HepG2 (cell line): Measurements from ENCODE around the gene TAPBP. TPM values are rescaled to one million over a fixed set of nuclear protein-coding genes. Genes with fewer than 3 reads are reported as not detected.

Source experiments
- EED ChIP-seq: sonication (generic); formaldehyde crosslinking; IDR thresholded peaks from 2 replicates; pipeline ENCODE4 v1.5.0; 2020; ENCODE audit warnings: mild to moderate bottlenecking, missing genetic modification reagents
- FOSL1 ChIP-seq: sonication (generic); formaldehyde crosslinking; IDR thresholded peaks from 2 replicates; pipeline ENCODE4 v1.9.0; 2021; ENCODE audit warnings: missing genetic modification reagents, borderline replicate concordance
- JUN ChIP-seq: sonication (generic); formaldehyde crosslinking; IDR thresholded peaks from 2 replicates; pipeline ENCODE4 v1.4.0; 2020; ENCODE audit warnings: mild to moderate bottlenecking, missing genetic modification reagents
- KLF9 ChIP-seq: IDR thresholded peaks from 2 replicates; pipeline ENCODE4 v1.6.1; 2016; ENCODE audit warnings: low read depth
- MAFK ChIP-seq, 2 experiments: IDR thresholded peaks in 1 of 2; conservative IDR thresholded peaks in 1 of 2; 2 replicates each; pipeline ENCODE4 v1.6.1; 2011; ENCODE audit warnings: improper control_type of control experiment in 2 of 2, low read length in 2 of 2
- MIER2 ChIP-seq: IDR thresholded peaks from 2 replicates; pipeline ENCODE4 v1.6.1; 2016; ENCODE audit warnings: missing biosample characterization, missing genetic modification reagents
- SRY ChIP-seq: sonication (generic); formaldehyde crosslinking; IDR thresholded peaks from 2 replicates; pipeline ENCODE4 v1.8.0; 2022; ENCODE audit warnings: mild to moderate bottlenecking, missing genetic modification reagents
- TBP ChIP-seq: sonication (generic); formaldehyde crosslinking; IDR thresholded peaks from 2 replicates; pipeline ENCODE4 v1.5.0; 2020; ENCODE audit warnings: missing genetic modification reagents
- TP53 ChIP-seq: sonication (generic); formaldehyde crosslinking; conservative IDR thresholded peaks from 2 replicates; pipeline ENCODE4 v1.4.0; 2020; ENCODE audit warnings: missing genetic modification reagents
- ZBTB8A ChIP-seq: sonication (generic); formaldehyde crosslinking; IDR thresholded peaks from 2 replicates; pipeline ENCODE4 v1.4.0; 2020; ENCODE audit warnings: mild to moderate bottlenecking, low read depth, missing genetic modification reagents, borderline replicate concordance
- ZFYVE20 ChIP-seq: sonication (generic); formaldehyde crosslinking; IDR thresholded peaks from 2 replicates; pipeline ENCODE4 v1.8.0; 2023; ENCODE audit warnings: low read depth, mild to moderate bottlenecking, moderate library complexity, missing genetic modification reagents, borderline replicate concordance
- ZNF124 ChIP-seq: sonication (generic); formaldehyde crosslinking; IDR thresholded peaks from 2 replicates; pipeline ENCODE4 v1.4.0; 2020; ENCODE audit warnings: missing genetic modification reagents
- ZNF792 ChIP-seq: IDR thresholded peaks from 2 replicates; pipeline ENCODE4 v1.6.1; 2016
- polyA plus RNA-seq, 8 experiments: library from polyadenylated mRNA; depleted of rRNA in 3 of 8; stranded (reverse) in 7 of 8; unstranded in 1 of 8; fragments of >200 nt; fragmentation: Illumina TruSeq in 4 of 8; extraction: Trizol in 4 of 8; gene quantifications; 2 replicates each; pipeline versions ENCODE4 v1.2.1 to v1.2.3, GENCODE V29; 2011 to 2016; ENCODE audit warnings: low read depth in 4 of 8, missing spikeins in 1 of 8, mixed read lengths in 1 of 8; ENCODE audit not compliant: insufficient read depth in 1 of 8
- total RNA-seq, 5 experiments: library from RNA; depleted of rRNA; stranded (reverse); fragments of >200 nt; fragmentation: Illumina TruSeq; extraction: Trizol; gene quantifications; 2 replicates each; pipeline ENCODE4 v1.2.3, GENCODE V29; 2016; ENCODE audit warnings: low read depth in 1 of 5
- TF ChIP-seq, protein P1 (sequence below): sonication (generic); formaldehyde crosslinking; IDR thresholded peaks from 2 replicates; pipeline ENCODE4 v1.4.0; 2020; ENCODE audit warnings: mild to moderate bottlenecking, missing genetic modification reagents, borderline replicate concordance
- TF ChIP-seq, protein P2 (sequence below): sonication (generic); formaldehyde crosslinking; IDR thresholded peaks from 2 replicates; pipeline ENCODE4 v1.8.1; 2023; ENCODE audit warnings: missing genetic modification reagents, inconsistent platforms, borderline replicate concordance
- TF ChIP-seq, protein P3 (sequence below): sonication (generic); formaldehyde crosslinking; IDR thresholded peaks from 2 replicates; pipeline ENCODE4 v1.8.1; 2023; ENCODE audit warnings: mild to moderate bottlenecking, moderate library complexity, missing genetic modification reagents
- TF ChIP-seq, protein P4 (sequence below): sonication (generic); formaldehyde crosslinking; IDR thresholded peaks from 2 replicates; pipeline ENCODE4 v1.5.1; 2020; ENCODE audit warnings: missing genetic modification reagents, mild to moderate bottlenecking, borderline replicate concordance
- TF ChIP-seq, protein P5 (sequence below), 2 experiments: fragments of 450-650 bp in 1 of 2; sonication (generic) in 1 of 2; formaldehyde crosslinking; IDR thresholded peaks; 2 replicates each; pipeline versions ENCODE4 v1.5.0 to v1.8.0; 2020 to 2022; ENCODE audit warnings: mild to moderate bottlenecking in 1 of 2, missing genetic modification reagents in 1 of 2

The TAPBP gene
- total and polyA plus RNA-seq, 2 of the 13 experiments (the other 11 are each of a cell fraction or from before 2014, with no cell fraction given), result 27.4 to 32.3 TPM

DNA sequence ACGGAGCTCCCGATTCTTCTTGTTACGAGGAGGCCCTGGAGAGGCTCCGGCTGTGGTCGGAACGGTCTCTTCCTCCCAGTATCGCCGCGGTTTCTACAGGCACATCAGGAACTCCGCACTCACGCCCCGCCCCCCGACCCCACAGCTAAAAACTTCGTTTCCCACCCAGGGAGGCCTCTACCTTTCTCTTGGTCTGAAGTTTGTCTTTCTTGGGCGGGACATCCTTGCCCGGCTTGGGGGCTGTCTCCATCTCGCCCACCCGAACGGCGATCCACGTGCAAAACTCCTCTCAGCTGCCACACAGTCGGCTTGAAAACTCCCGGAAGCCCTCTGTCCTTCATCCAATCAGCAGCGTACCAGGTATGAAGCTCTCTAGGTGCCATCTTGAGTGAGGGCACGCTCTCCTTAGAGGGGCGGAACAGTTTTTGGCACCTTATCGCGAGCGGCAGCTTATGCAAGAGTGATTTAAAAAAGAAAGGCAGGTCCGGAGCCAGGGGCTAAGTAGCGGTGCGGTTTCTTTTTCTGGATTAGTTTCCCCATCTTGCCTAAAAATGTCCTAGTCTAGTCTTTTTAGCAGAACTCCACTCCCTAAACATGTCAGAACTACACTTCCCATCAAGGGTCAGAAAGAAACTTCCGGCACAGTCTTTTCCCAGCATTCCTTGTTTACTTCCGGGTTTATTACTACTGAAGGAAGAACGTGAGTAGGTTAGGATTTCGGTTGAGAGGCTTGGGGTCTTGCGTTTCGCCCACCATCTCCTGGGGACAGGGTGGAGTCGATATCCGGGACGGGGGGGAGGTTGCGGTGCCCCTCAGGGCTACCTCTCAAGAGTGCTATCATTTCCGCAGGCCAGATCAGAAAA is 24.7 kb downstream of the TAPBP start, which contains the start of the genes PFDN6 and WDR46 (continued):
- TF ChIP-seq, protein P1, sequence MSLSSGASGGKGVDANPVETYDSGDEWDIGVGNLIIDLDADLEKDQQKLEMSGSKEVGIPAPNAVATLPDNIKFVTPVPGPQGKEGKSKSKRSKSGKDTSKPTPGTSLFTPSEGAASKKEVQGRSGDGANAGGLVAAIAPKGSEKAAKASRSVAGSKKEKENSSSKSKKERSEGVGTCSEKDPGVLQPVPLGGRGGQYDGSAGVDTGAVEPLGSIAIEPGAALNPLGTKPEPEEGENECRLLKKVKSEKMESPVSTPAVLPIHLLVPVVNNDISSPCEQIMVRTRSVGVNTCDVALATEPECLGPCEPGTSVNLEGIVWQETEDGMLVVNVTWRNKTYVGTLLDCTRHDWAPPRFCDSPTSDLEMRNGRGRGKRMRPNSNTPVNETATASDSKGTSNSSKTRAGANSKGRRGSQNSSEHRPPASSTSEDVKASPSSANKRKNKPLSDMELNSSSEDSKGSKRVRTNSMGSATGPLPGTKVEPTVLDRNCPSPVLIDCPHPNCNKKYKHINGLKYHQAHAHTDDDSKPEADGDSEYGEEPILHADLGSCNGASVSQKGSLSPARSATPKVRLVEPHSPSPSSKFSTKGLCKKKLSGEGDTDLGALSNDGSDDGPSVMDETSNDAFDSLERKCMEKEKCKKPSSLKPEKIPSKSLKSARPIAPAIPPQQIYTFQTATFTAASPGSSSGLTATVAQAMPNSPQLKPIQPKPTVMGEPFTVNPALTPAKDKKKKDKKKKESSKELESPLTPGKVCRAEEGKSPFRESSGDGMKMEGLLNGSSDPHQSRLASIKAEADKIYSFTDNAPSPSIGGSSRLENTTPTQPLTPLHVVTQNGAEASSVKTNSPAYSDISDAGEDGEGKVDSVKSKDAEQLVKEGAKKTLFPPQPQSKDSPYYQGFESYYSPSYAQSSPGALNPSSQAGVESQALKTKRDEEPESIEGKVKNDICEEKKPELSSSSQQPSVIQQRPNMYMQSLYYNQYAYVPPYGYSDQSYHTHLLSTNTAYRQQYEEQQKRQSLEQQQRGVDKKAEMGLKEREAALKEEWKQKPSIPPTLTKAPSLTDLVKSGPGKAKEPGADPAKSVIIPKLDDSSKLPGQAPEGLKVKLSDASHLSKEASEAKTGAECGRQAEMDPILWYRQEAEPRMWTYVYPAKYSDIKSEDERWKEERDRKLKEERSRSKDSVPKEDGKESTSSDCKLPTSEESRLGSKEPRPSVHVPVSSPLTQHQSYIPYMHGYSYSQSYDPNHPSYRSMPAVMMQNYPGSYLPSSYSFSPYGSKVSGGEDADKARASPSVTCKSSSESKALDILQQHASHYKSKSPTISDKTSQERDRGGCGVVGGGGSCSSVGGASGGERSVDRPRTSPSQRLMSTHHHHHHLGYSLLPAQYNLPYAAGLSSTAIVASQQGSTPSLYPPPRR, result no peak
- no peak; the same call in 1 of the 2 replicates for TF ChIP-seq JUN (CRISPR knock-in tag)
- TF ChIP-seq SRY, result 0 out of 2 replicates have a peak, but pooled peaks have one; percentile 42
- TF ChIP-seq MAFK (conservative IDR thresholded peaks at IDR 0.05 in 1 of 2, IDR thresholded peaks at IDR 0.05 in 1 of 2; ENCODE audit: low read length in 2 of 2), result no peak
- TF ChIP-seq ZFYVE20 (CRISPR knock-in tag), result no peak
- TF ChIP-seq FOSL1 (CRISPR knock-in tag), result no peak
- TF ChIP-seq KLF9 (CRISPR knock-in tag), result no peak
- TF ChIP-seq ZNF124 (CRISPR knock-in tag), result 0 out of 2 replicates have a peak, but pooled peaks have one; percentile 19
- TF ChIP-seq, protein P2, sequence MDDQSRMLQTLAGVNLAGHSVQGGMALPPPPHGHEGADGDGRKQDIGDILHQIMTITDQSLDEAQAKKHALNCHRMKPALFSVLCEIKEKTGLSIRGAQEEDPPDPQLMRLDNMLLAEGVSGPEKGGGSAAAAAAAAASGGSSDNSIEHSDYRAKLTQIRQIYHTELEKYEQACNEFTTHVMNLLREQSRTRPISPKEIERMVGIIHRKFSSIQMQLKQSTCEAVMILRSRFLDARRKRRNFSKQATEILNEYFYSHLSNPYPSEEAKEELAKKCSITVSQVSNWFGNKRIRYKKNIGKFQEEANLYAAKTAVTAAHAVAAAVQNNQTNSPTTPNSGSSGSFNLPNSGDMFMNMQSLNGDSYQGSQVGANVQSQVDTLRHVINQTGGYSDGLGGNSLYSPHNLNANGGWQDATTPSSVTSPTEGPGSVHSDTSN (CRISPR knock-in tag), result no peak
- no peak for TF ChIP-seq ZBTB8A (CRISPR knock-in tag)
- TF ChIP-seq, protein P3, sequence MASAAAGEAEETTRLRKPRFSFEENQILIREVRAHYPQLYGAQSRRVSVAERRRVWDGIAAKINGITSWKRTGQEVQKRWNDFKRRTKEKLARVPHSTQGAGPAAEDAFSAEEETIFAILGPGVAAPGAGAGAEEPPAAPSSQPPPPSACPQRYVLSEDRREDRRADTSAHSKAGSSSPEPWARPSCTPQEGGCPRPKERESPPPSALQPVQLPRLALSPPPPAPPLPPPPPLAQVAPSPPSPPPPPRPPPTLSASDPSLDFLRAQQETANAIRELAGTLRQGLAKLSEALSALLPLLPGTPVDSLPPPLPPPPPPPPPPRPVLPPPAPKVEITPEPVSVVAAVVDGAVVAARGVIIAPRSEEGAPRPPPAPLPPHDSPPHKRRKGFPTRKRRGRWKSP (CRISPR knock-in tag), result no peak
- TF ChIP-seq, protein P4, sequence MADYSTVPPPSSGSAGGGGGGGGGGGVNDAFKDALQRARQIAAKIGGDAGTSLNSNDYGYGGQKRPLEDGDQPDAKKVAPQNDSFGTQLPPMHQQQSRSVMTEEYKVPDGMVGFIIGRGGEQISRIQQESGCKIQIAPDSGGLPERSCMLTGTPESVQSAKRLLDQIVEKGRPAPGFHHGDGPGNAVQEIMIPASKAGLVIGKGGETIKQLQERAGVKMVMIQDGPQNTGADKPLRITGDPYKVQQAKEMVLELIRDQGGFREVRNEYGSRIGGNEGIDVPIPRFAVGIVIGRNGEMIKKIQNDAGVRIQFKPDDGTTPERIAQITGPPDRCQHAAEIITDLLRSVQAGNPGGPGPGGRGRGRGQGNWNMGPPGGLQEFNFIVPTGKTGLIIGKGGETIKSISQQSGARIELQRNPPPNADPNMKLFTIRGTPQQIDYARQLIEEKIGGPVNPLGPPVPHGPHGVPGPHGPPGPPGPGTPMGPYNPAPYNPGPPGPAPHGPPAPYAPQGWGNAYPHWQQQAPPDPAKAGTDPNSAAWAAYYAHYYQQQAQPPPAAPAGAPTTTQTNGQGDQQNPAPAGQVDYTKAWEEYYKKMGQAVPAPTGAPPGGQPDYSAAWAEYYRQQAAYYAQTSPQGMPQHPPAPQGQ (CRISPR knock-in tag), result no peak
- 0 out of 2 replicates have a peak, but pooled peaks have one; percentile 26 for TF ChIP-seq TP53
- TF ChIP-seq, protein P5, sequence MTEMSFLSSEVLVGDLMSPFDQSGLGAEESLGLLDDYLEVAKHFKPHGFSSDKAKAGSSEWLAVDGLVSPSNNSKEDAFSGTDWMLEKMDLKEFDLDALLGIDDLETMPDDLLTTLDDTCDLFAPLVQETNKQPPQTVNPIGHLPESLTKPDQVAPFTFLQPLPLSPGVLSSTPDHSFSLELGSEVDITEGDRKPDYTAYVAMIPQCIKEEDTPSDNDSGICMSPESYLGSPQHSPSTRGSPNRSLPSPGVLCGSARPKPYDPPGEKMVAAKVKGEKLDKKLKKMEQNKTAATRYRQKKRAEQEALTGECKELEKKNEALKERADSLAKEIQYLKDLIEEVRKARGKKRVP (CRISPR knock-in tag; IDR thresholded peaks at IDR 0.05), result peak in 1 of 2 experiments; percentile 70; a peak in 2 of 4 replicates
- TF ChIP-seq TBP (CRISPR knock-in tag), result no peak
- peak; percentile 62; the same call in 1 of the 2 replicates for TF ChIP-seq ZNF792 (CRISPR knock-in tag)
- no peak for TF ChIP-seq MIER2
- peak; percentile 61; the same call in 1 of the 2 replicates for TF ChIP-seq EED (CRISPR knock-in tag)
